Suprapubic skin (tissue), 4 donors: Measurements from ENCODE around the gene PLB1. TPM values are rescaled to one million over a fixed set of nuclear protein-coding genes. Genes with fewer than 3 reads are reported as not detected.

ENCODE experiments used
- DNase-seq, 2 donors: peaks; one replicate each; pipeline ENCODE4 v3.0.0-alpha.2; 2019; ENCODE audit warnings: low spot score in 2 of 2
- H3K27ac ChIP-seq: fragments of 200-600 bp; sonication (generic); one replicate; pipeline ENCODE4 v1.5.1; 2019
- H3K27me3 ChIP-seq: fragments of 200-600 bp; sonication (generic); one replicate; pipeline ENCODE4 v1.5.1; 2019
- H3K36me3 ChIP-seq: fragments of 200-600 bp; sonication (generic); one replicate; pipeline ENCODE4 v1.5.1; 2019
- H3K4me1 ChIP-seq: fragments of 200-600 bp; sonication (generic); one replicate; pipeline ENCODE4 v1.5.1; 2019
- H3K4me3 ChIP-seq: fragments of 200-600 bp; sonication (generic); one replicate; pipeline ENCODE4 v1.5.1; 2019; ENCODE audit warnings: mild to moderate bottlenecking
- H3K9me3 ChIP-seq: fragments of 200-600 bp; sonication (generic); one replicate; pipeline ENCODE4 v1.5.1; 2019
- EP300 ChIP-seq: sonication (generic); formaldehyde crosslinking; IDR thresholded peaks from one replicate; pipeline ENCODE4 v1.6.1; 2017; ENCODE audit warnings: antibody characterized with exemption
- POLR2A ChIP-seq, 2 donors: fragments of 450-650 bp; IDR thresholded peaks; one replicate each; pipeline ENCODE4 v1.6.1; 2017; ENCODE audit warnings: antibody characterized with exemption in 2 of 2, mild to moderate bottlenecking in 2 of 2, moderate library complexity in 2 of 2
- POLR2AphosphoS5 ChIP-seq, 3 donors: sonication (generic); formaldehyde crosslinking; IDR thresholded peaks; one replicate each; pipeline ENCODE4 v1.6.1; 2017; ENCODE audit warnings: antibody characterized with exemption in 3 of 3
- WGBS: methylation state at CpG from one replicate; pipeline ENCODE4 v1.1.5; 2018; 5-methylcytosine and 5-hydroxymethylcytosine counted together
- total RNA-seq, 4 donors: library from RNA; depleted of rRNA; stranded (reverse); fragments of >200 nt; gene quantifications; one replicate each; pipeline ENCODE4 v1.1.0, GENCODE V29; 2016
- TF ChIP-seq, protein P1 (sequence below), 2 donors: fragments of 200-600 bp in 1 of 2; fragments of 450-650 bp in 1 of 2; sonication (generic) in 1 of 2; IDR thresholded peaks; one replicate each; pipeline ENCODE4 v1.5.1; 2016 to 2019; ENCODE audit warnings: antibody characterized with exemption in 2 of 2, mild to moderate bottlenecking in 1 of 2, moderate library complexity in 1 of 2

PLB1 gene
- total RNA-seq, 4 donors from 2014 or later, result 3.9 to 21.6 (median 9.1) TPM

DNA sequence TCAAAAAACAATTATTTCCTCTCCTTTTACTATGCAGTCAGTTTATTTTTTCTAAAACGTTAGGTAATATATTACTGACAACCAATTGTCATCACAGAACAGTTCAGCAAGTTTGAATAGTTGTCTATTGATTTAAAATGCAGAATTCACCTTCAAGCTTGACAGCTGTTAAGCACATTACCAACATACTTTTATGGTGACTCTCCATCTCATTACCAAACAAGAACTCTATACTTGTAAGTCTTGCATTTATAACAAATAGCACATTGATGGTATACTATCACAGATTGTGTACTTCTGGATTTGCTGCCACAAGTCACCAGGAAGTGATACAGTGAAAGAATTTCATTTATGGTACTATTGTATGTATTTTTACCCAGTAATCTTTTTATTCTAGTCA, 156.4 kb downstream of the PLB1 start:
- Histone ChIP-seq H3K9me3 (no peaks in the 10 kb centered on the region), H3K4me3 (no peak overlapping the region), H3K4me1 (peaks cover 38% of the 10 kb centered on the region), H3K27ac (no peak overlapping the region), H3K27me3 (no peaks in the 10 kb centered on the region), H3K36me3 (no peaks in the 10 kb centered on the region)
- TF ChIP-seq EP300 (no peak), POLR2A (IDR thresholded peaks at IDR 0.05) (no peak), POLR2AphosphoS5 (IDR thresholded peaks at IDR 0.05) (no peak)
- TF ChIP-seq, protein P1, sequence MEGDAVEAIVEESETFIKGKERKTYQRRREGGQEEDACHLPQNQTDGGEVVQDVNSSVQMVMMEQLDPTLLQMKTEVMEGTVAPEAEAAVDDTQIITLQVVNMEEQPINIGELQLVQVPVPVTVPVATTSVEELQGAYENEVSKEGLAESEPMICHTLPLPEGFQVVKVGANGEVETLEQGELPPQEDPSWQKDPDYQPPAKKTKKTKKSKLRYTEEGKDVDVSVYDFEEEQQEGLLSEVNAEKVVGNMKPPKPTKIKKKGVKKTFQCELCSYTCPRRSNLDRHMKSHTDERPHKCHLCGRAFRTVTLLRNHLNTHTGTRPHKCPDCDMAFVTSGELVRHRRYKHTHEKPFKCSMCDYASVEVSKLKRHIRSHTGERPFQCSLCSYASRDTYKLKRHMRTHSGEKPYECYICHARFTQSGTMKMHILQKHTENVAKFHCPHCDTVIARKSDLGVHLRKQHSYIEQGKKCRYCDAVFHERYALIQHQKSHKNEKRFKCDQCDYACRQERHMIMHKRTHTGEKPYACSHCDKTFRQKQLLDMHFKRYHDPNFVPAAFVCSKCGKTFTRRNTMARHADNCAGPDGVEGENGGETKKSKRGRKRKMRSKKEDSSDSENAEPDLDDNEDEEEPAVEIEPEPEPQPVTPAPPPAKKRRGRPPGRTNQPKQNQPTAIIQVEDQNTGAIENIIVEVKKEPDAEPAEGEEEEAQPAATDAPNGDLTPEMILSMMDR (IDR thresholded peaks at IDR 0.05), result no peak
- DNase-seq, result no peak
- WGBS, result 29% methylated on average over 1 of the region's 1 CpG

DNA sequence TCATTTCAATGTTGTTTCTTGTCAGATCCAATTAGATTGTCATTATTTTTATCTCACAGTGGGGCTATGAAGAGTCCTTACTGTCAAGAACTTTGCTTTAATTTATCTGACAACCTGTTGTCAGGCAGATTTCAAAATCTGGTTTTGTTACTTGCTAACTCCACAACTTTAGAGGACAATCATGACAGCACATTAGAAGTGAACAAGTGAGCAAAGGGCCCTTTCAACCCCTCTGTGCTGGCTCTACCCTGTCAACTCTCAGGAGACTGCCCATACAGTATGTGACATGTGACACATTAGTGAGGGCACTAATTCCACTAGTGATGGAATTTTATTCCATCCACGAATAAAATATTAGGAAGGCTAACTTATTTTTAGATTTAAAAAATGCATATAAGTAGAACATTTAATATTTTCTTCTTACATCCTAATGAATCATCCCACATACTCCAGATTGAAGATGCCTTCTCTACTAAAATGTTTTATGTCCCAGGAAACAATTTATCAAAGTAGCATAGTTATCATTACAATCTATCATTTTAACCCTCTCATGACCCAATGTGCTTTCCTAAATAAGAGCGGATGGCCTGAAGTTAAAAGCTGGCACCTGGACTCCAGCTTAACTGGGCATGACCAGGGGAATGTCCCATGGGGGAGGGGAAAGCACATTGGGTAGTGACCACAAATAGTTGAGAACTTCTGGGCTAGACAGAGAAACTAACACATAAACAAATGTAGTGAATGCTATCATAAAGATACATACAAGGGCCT, 158.2 kb downstream of the PLB1 start:
- peaks cover 29% of the 10 kb centered on the region for H3K4me1 ChIP-seq
- H3K4me3 ChIP-seq, result no peak overlapping the region
- TF ChIP-seq EP300, result no peak
- no peaks in the 10 kb centered on the region for H3K36me3 ChIP-seq
- no peaks in the 10 kb centered on the region for H3K27me3 ChIP-seq
- WGBS, result 79% methylated on average over 2 of the region's 2 CpGs
- H3K9me3 ChIP-seq, result no peaks in the 10 kb centered on the region
- H3K27ac ChIP-seq, result no peak overlapping the region
- DNase-seq, result no peak

DNA sequence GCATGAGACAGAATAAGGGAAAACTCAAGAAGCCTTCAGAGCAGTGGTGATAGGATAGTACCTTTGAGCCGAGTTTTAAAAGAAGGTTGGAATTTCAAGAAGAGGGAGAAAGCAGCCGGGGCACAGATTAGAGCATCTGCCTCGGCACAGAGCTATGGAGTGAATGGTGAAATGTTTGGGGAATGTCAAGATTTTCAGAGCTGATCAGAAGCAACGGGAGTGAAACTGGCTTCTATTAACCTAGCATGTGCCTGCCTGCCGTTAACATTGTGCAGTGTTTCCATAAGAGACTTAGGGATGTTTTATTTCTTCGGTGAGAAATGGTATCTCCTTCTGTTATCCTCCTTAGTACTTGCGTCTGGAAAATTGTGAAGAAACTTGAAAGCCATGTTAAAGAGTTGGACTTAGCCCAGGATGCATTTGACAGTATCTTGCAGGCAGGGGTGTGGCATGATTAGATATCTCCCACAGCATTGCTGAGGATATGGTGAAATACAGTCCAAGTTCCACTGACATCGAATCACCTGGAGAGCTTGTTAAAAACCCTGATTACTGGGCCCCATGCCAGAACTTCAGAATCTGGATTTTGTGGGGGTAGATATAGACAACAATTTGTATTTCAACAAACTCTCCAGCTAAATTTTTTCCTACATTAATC, 158.9 kb downstream of the PLB1 start:
- TF ChIP-seq POLR2AphosphoS5 (IDR thresholded peaks at IDR 0.05) (no peak), POLR2A (IDR thresholded peaks at IDR 0.05) (no peak), EP300 (no peak)
- TF ChIP-seq, protein P1 (IDR thresholded peaks at IDR 0.05), result no peak
- no peak overlapping the region for H3K27ac ChIP-seq
- H3K27me3 ChIP-seq, result no peaks in the 10 kb centered on the region

DNA sequence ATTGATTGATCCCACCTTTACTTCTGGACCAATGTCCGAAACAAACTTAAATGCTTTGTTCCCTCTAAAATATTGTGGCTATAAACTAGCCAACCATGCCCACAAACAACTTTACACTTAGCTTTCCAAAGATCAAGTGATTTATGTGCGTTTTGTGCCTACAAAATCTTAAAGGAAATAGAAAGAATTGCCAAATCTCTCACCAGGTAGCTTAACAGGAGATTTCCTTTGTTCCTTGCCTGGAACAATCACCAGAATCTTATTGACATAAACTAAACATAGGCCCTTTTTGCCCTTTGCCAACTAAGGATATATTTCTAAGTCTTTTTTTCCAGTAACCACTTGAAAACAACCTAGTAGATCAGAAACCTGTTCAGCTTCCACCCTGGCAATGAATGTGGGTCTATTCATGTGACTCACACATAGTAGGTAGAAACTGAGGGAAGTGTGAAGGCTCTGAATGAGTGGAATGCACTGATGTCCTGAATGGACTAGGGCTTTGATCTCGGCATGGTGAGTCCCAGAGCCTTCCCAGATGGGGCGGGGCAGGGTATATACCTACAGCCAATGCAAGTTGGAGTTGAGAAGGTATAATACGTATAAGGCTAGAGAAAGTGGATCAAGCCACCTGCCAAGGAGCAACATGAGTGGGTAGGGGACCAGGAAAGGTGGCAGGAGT, 161.2 kb downstream of the PLB1 start:
- H3K9me3 ChIP-seq, result no peaks in the 10 kb centered on the region
- DNase-seq, result no peak
- TF ChIP-seq POLR2A (IDR thresholded peaks at IDR 0.05) (no peak), EP300 (no peak)
- H3K4me1 ChIP-seq, result peaks cover 37% of the 10 kb centered on the region
- H3K27ac ChIP-seq, result no peak overlapping the region
- no peak overlapping the region for H3K4me3 ChIP-seq
- no peaks in the 10 kb centered on the region for H3K27me3 ChIP-seq
- no peaks in the 10 kb centered on the region for H3K36me3 ChIP-seq
- WGBS, result 80% methylated on average over 5 of the region's 5 CpGs

More for the DNA sequence above, 158.9 kb downstream of the PLB1 start:
- H3K4me3 ChIP-seq, result no peak overlapping the region
- no peak for DNase-seq
- 37% methylated on average over 8 of the region's 8 CpGs for WGBS
- no peaks in the 10 kb centered on the region for H3K36me3 ChIP-seq
- peaks cover 22% of the 10 kb centered on the region for H3K4me1 ChIP-seq
- no peaks in the 10 kb centered on the region for H3K9me3 ChIP-seq

DNA sequence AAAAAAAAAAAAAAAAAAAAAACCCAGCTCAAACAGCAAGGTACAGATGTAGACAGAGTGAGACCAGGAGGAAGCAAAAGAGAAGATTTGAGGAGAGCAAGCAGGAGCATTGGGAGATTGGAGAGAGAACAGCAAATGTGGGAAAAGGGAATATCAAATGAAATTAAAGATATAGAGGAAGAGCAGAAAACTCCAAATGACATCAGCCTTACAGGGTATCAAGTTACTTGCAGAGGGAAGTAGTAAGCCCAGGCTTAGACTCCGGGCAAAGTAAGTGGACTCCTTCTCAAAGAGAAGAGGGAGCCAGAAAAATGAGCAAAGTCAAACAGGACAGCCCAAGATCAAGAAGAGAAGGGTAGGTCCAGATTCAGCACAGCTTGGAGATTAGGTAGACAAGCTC, 162.5 kb downstream of the PLB1 start:
- TF ChIP-seq, protein P1 (IDR thresholded peaks at IDR 0.05), result no peak
- TF ChIP-seq POLR2AphosphoS5 (IDR thresholded peaks at IDR 0.05), result no peak
- no peak for TF ChIP-seq EP300
- TF ChIP-seq POLR2A (IDR thresholded peaks at IDR 0.05), result no peak
- Histone ChIP-seq H3K36me3 (no peaks in the 10 kb centered on the region), H3K4me1 (peaks cover 50% of the 10 kb centered on the region), H3K27ac (peak overlapping the region; percentile 10), H3K4me3 (no peak overlapping the region), H3K9me3 (no peaks in the 10 kb centered on the region), H3K27me3 (no peaks in the 10 kb centered on the region)
- WGBS, result 45% methylated on average over 1 of the region's 1 CpG
- DNase-seq, result no peak

DNA sequence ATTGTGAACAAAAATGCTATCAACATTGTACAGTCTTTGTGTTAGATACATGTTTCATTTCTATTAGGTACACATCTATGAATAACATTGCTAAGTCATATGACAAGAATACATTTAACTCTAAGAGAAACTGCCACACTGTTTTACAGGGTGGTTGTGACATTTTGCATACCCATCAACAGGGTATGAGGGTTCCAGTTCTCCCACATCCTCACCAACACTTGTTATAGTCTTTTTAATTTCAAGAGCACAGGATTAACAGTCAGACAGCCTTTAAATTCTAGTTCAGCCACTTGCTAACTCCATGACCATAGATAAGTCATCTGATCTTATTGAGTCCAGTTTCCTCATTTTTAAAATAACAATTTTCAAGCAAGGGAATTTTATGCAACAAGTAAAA, 163.3 kb downstream of the PLB1 start:
- no peaks in the 10 kb centered on the region for H3K27me3 ChIP-seq
- H3K9me3 ChIP-seq, result no peaks in the 10 kb centered on the region
- TF ChIP-seq POLR2A (IDR thresholded peaks at IDR 0.05), result no peak
- no peak for TF ChIP-seq POLR2AphosphoS5 (IDR thresholded peaks at IDR 0.05)
- TF ChIP-seq, protein P1 (IDR thresholded peaks at IDR 0.05), result no peak
- no peak for TF ChIP-seq EP300
- no peak overlapping the region for H3K4me3 ChIP-seq
- DNase-seq, result no peak
- peaks cover 57% of the 10 kb centered on the region for H3K4me1 ChIP-seq
- H3K36me3 ChIP-seq, result no peaks in the 10 kb centered on the region
- H3K27ac ChIP-seq, result no peak overlapping the region
